ENCODE results near the gene SOX4.
"Not testable (repeated sequence)": the region's sequence is repeated elsewhere in the genome, so short reads cannot be mapped to it uniquely, and the experiment has no call there.

The SOX4 gene

GRCh38 chr6:21593412-21593926 lies at the start of gene SOX4:
Gene SOX4, plus strand, starts transcription at chr6:21593751. Its CDS starts 784 bp downstream, at chr6:21594535.
- H3K27ac Mint-ChIP-seq = no peak within 1 kb of the TSS
- peaks cover 20% of the 10 kb centered on the region for H3K36me3 Mint-ChIP-seq
- DNase-seq (ENCODE audit: low spot score in 2 of 2) = peak in 1 of 2 donors; percentile 62
- no peak within 1 kb of the TSS for H3K4me3 Mint-ChIP-seq
- H3K9me3 Mint-ChIP-seq = no peaks in the 10 kb centered on the region
- ATAC-seq = peak; percentile 53
- peaks cover 26% of the 10 kb centered on the region for H3K4me1 Mint-ChIP-seq

DNA sequence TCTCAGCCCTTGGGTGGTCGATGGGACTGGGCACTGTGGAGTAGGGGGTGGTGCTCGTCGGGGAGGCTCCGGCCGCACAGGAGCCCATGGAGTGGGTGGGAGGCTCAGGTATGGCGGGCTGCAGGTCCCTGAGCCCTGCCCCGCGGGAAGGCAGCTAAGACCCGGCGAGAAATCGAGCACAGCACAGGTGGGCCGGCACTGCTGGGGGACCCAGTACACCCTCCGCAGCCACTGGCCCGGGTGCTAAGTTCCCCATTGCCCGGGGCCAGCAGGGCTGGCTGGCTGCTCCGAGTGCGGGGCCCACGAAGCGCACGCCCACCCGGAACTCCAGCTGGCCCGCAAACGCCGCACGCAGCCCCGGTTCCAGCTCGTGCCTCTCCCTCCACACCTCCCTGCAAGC lies 41.3 kb upstream of the SOX4 start:
- not testable (repeated sequence) for H3K27ac Mint-ChIP-seq; ATAC-seq; H3K36me3 Mint-ChIP-seq; H3K9me3 Mint-ChIP-seq; H3K4me1 Mint-ChIP-seq; H3K4me3 Mint-ChIP-seq; DNase-seq (ENCODE audit: low spot score in 2 of 2)

GRCh38 chr6:21554286-21554685 lies 39.3 kb upstream of the SOX4 start:
- no peaks in the 10 kb centered on the region for H3K9me3 Mint-ChIP-seq
- ATAC-seq (no peak), DNase-seq (ENCODE audit: low spot score in 2 of 2) (no peak)
- no peaks in the 10 kb centered on the region for H3K36me3 Mint-ChIP-seq
- H3K4me3 Mint-ChIP-seq = no peak overlapping the region
- no peak overlapping the region for H3K27ac Mint-ChIP-seq
- no peaks in the 10 kb centered on the region for H3K4me1 Mint-ChIP-seq

DNA sequence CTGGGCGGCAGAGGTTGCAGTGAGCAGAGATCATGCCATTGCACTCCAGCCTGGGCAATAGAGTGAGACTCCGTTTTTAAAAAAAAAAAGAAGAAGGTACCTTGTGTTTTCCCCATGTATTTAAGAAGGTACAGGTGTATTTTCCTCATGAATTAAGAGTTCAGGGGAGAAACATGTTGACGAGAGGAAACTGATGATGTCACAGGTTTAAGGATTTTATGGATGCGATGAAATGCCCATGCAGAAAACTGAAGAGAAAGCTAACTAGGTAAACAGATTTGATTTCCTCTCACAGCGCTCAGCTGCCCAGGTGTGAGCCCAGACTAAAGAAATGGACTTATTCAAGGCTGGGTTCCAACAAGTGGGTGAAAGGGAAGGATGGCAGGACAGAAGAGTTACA lies 38.4 kb upstream of the SOX4 start:
- Mint-ChIP-seq H3K4me1 (no peaks in the 10 kb centered on the region), H3K9me3 (no peaks in the 10 kb centered on the region), H3K36me3 (no peaks in the 10 kb centered on the region), H3K27ac (no peak overlapping the region), H3K4me3 (no peak overlapping the region)
- DNase-seq (ENCODE audit: low spot score in 2 of 2) (no peak), ATAC-seq (no peak)

GRCh38 chr6:21556511-21556910 lies 37.0 kb upstream of the SOX4 start:
- Mint-ChIP-seq H3K9me3 (no peaks in the 10 kb centered on the region), H3K27ac (no peak overlapping the region), H3K4me3 (no peak overlapping the region), H3K4me1 (no peaks in the 10 kb centered on the region), H3K36me3 (no peaks in the 10 kb centered on the region)
- ATAC-seq = no peak
- DNase-seq (ENCODE audit: low spot score in 2 of 2) = no peak

DNA sequence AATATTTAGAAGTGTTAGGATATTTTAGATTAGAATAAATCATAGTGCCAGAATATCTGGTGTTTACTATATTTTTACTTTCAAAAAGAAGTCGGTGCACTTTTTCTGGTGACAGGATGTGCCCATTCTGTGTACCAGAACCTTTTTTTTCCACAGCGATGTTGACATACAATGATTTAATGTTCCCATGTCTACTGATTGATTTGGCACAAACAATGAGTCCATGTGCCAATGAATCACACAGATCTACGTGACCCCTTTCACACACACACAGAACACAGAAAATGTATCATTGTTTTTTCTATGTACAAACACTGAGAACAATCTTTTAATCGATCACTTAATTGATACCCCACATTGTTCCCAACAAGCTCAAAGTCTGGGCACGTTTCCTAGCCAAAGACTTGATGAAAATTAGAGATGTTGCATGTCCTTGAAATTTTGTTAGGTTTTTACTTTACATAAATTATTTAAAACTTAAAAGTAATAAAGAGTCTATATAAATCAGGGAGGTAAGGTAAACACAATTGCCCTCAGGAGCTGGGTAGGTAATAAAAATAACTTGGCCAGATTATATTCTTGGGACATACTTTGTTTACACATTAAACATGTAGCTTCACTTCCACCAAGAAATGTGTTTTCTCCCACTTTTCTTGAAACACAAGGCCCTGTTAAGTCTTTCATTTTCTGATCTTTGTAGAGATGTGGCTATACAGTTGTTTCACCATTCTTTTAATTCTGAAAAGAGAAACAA lies 36.4 kb upstream of the SOX4 start:
- H3K36me3 Mint-ChIP-seq = no peaks in the 10 kb centered on the region
- no peaks in the 10 kb centered on the region for H3K4me1 Mint-ChIP-seq
- ATAC-seq (no peak), DNase-seq (ENCODE audit: low spot score in 2 of 2) (no peak)
- H3K9me3 Mint-ChIP-seq = no peaks in the 10 kb centered on the region
- no peak overlapping the region for H3K27ac Mint-ChIP-seq
- H3K4me3 Mint-ChIP-seq = no peak overlapping the region

DNA sequence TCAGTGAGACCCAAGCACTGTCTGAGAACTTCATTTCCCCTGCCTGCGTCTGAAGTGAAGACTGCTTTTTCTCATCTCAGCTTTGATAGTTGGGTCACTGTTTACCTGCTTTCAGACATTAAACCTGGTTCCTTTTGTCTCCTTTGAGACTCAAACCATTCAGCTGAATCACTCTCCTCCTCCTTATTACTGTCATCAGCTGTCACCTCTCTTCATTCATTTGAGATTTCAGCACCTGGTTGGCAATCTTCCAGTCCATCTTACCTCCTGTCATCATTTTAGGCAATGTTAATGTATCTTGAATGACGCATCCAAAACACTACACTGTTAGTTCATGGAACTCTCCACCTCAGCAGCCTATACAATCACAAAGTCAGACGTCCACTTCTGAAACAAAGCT lies 34.3 kb upstream of the SOX4 start:
- no peak overlapping the region for H3K27ac Mint-ChIP-seq

GRCh38 chr6:21560249-21560648 lies 33.3 kb upstream of the SOX4 start:
- DNase-seq (ENCODE audit: low spot score in 2 of 2) (no peak), ATAC-seq (no peak)
- no peaks in the 10 kb centered on the region for H3K4me1 Mint-ChIP-seq
- no peaks in the 10 kb centered on the region for H3K9me3 Mint-ChIP-seq
- H3K4me3 Mint-ChIP-seq = no peak overlapping the region
- H3K36me3 Mint-ChIP-seq = no peaks in the 10 kb centered on the region
- no peak overlapping the region for H3K27ac Mint-ChIP-seq

More for the DNA sequence above, 34.3 kb upstream of the SOX4 start:
- Mint-ChIP-seq H3K36me3 (no peaks in the 10 kb centered on the region), H3K4me1 (no peaks in the 10 kb centered on the region), H3K9me3 (no peaks in the 10 kb centered on the region), H3K4me3 (no peak overlapping the region)
- DNase-seq (ENCODE audit: low spot score in 2 of 2) (no peak), ATAC-seq (no peak)

GRCh38 chr6:21565431-21565830 lies 28.1 kb upstream of the SOX4 start:
- H3K4me1 Mint-ChIP-seq = no peaks in the 10 kb centered on the region
- no peaks in the 10 kb centered on the region for H3K36me3 Mint-ChIP-seq
- no peak overlapping the region for H3K4me3 Mint-ChIP-seq
- H3K27ac Mint-ChIP-seq = no peak overlapping the region
- ATAC-seq (no peak), DNase-seq (ENCODE audit: low spot score in 2 of 2) (no peak)
- H3K9me3 Mint-ChIP-seq = no peaks in the 10 kb centered on the region

DNA sequence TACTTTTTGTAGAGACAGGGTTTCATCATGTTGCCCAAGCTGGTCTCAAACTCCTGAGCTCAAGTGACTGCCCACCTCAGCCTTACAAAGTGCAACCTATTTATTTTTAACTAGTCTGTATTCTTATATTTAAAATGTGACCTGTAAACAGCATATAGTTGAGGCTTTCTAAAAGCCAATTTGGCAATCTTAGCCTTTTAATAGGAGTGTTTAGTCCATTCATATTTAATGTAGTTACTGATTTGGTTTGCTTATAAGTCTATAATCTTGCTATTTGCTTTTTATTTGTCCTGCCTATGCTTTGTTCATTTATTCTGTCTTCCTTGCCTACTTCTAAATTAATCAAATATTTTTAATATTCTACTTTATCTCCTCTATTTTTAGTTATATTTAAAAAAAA lies 15.0 kb upstream of the SOX4 start:
- ATAC-seq (no peak), DNase-seq (ENCODE audit: low spot score in 2 of 2) (no peak)
- Mint-ChIP-seq H3K4me3 (no peak overlapping the region), H3K4me1 (no peaks in the 10 kb centered on the region), H3K9me3 (peaks cover 2% of the 10 kb centered on the region), H3K27ac (no peak overlapping the region), H3K36me3 (no peaks in the 10 kb centered on the region)

DNA sequence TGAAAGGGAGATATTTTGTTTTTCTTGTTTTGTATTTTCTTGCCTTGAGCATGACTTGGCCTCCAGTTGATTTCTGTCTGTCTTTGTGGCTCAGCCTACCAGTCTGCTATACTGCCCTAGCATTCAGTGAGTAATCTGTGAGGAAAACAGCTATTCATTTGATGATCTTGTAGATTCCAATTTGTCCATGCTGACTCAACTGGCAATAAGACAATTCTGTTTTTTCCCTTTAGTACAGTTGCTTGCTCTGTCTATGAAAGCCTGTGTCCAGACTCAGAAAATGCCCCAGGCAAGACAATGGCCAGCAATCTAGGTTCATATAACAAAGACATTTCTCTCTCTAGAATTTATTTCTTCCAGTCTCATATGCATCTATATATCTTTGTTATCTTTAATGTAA lies 10.9 kb upstream of the SOX4 start:
- peaks cover 2% of the 10 kb centered on the region for H3K9me3 Mint-ChIP-seq
- no peak overlapping the region for H3K4me3 Mint-ChIP-seq
- no peak overlapping the region for H3K27ac Mint-ChIP-seq
- H3K4me1 Mint-ChIP-seq = peaks cover 7% of the 10 kb centered on the region
- DNase-seq (ENCODE audit: low spot score in 2 of 2) (no peak), ATAC-seq (no peak)
- no peaks in the 10 kb centered on the region for H3K36me3 Mint-ChIP-seq

DNA sequence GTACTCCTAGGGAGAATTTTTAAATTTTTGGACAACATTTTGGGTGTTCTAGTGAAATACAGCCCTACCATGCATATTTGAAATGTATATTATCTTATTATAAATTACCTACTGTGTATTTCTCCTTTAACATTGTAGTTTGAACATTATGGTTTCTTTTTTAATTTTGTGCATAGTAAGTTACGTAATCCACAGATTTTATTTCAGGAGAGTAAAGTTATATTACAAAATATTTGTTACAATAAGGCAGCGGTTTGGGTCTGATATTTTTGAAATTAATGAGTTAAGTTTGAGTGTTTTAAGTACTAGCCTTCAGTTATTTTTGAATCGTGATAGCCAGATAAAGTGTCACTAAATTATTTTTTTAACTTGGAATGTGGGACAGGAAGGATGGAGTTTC lies 7.3 kb upstream of the SOX4 start:
- Mint-ChIP-seq H3K9me3 (peaks cover 2% of the 10 kb centered on the region), H3K4me1 (peaks cover 16% of the 10 kb centered on the region), H3K4me3 (no peak overlapping the region), H3K36me3 (no peaks in the 10 kb centered on the region), H3K27ac (no peak overlapping the region)
- DNase-seq (ENCODE audit: low spot score in 2 of 2) = no peak
- ATAC-seq = no peak

- DNase-seq (ENCODE audit: low spot score in 2 of 2) = no peak
- H3K4me3 Mint-ChIP-seq = peak overlapping the region; percentile 92
Measured at GRCh38 chr6:21586740-21587178, 6.8 kb upstream of the SOX4 start.

GRCh38 chr6:21587179-21587960 lies 6.2 kb upstream of the SOX4 start:
- H3K4me3 Mint-ChIP-seq = peak overlapping the region; percentile 92
- peak in 1 of 2 donors; percentile 63 for DNase-seq (ENCODE audit: low spot score in 2 of 2)
- H3K36me3 Mint-ChIP-seq = no peaks in the 10 kb centered on the region
- H3K4me1 Mint-ChIP-seq = peaks cover 16% of the 10 kb centered on the region
- peak; percentile 38 for ATAC-seq
- no peaks in the 10 kb centered on the region for H3K9me3 Mint-ChIP-seq
- no peak overlapping the region for H3K27ac Mint-ChIP-seq

More at GRCh38 chr6:21586740-21587178, 6.8 kb upstream of the SOX4 start:
- H3K9me3 Mint-ChIP-seq = peaks cover 2% of the 10 kb centered on the region
- no peak overlapping the region for H3K27ac Mint-ChIP-seq
- H3K36me3 Mint-ChIP-seq = no peaks in the 10 kb centered on the region
- peaks cover 16% of the 10 kb centered on the region for H3K4me1 Mint-ChIP-seq
- ATAC-seq = no peak

GRCh38 chr6:21587961-21588480 lies 5.5 kb upstream of the SOX4 start:
- Mint-ChIP-seq H3K4me1 (peaks cover 16% of the 10 kb centered on the region), H3K4me3 (peak overlapping the region; percentile 92), H3K27ac (no peak overlapping the region), H3K36me3 (no peaks in the 10 kb centered on the region), H3K9me3 (no peaks in the 10 kb centered on the region)
- ATAC-seq (peak; percentile 47), DNase-seq (ENCODE audit: low spot score in 2 of 2) (peak in 1 of 2 donors; percentile 68)

Data from stimulated activated effector memory CD8-positive, alpha-beta T cell treated with anti-CD3 and anti-CD28 coated beads, Interleukin-12 subunit alpha, Interleukin-12 subunit beta, amount 100 ng/mL, for 72 hours (primary cell).